SK-N-DZ (cell line): Measurements from ENCODE around the gene TXNRD2.

Experiments
- DNase-seq: peaks from one replicate; pipeline ENCODE4 v3.0.0-alpha.2; 2015; ENCODE audit warnings: low spot score

The TXNRD2 gene

DNA sequence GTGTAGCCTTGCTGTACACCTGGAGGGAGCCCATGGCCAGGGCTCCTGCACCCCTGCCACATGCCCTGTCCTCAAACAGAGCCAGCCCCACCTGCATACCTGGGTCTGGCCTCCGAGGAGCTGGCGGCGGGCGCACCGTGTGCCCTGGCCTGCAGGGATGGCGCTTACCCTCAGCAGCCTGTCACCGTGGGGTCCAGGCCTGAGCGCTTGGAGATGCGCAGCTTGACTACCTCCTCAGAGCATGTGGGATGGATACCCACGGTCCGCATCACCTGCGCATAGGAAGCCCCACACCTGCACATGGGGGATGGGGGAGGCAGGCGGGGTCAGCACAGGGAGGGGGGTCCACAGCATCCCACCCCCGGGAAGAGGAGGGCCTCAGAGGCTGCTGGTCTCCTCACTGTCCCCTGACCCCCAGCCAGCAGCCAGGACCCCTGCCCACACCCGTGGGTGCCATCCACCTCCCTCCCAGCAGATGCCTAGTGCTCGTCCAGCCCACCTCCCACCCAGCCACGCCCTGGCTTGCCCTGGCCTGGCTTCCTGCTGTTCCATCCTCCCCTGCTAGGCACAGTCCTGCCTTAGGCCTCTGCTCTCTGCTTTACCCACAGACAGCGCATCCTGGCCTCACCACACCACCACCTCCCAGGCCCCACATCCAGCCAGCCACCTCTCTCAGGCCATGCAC is 64.5 kb downstream of the TXNRD2 start:
- DNase-seq = no peak

DNA sequence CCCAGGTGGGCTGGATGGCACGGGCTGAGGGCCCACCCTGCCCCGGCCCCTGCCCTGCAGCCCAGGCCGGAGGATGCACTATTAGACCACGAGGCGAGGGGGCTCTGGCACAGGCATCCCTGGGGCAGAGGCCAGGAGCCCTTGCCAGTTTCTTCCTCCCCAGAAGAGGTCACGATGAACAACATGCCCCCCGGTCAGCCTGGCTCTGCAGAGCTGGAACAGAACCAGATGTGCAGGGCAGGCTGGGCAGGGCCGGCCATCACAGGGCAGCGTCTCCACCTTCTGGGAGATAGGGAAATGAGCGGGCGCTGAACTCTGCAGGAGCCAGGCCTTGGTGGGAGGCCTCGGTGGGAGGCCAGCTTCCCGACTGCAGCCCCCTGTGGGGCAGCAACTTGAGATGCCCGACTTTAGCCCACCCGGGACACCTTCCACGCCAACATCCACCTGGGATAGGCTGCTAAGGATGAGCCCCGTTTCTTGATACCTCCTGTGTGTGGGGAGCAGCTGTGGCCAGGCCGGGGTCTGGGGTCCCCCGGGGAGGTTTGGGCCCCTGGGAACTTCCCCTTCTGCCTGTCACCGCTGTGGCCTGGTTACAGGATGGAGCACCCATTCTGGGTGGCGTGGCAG is 65.2 kb downstream of the TXNRD2 start:
- no peak for DNase-seq

DNA sequence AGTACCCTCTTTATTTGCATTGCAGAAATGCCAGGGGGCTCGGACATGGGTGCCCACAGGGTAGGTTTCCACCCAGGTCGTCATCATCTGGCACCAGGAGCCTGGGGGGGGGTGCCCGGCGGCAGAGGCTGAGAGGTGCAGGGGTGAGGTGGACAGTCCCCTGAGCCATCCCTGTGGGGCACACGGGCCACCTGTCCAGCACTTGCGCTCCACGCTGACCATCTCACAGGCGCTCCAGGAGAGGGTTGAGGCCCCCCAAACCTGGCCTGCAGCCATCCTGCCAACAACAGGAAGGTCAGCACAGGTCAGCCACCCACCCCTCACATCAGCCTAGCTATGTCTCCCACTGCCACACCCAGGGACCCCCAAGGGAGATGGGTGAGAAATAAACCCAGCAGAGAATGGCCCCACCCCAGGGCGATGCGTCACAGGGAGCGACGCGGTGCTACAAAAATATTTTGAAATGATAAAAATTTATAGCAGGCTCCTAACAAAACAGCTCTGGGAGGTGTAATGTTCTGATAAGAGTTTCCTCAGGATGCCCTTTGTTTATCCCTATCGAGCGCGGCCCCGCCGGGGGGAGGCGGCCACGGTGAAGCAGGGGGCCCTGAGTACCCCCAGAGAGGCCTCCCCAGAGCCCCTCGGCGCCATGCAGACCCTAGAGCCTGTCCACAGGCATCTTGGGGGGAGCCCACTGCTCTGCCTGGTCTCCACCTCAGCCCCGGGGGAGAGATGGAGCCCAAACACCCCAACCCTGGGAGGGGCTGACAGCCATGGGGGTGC is 65.9 kb downstream of the TXNRD2 start:
- no peak for DNase-seq

DNA sequence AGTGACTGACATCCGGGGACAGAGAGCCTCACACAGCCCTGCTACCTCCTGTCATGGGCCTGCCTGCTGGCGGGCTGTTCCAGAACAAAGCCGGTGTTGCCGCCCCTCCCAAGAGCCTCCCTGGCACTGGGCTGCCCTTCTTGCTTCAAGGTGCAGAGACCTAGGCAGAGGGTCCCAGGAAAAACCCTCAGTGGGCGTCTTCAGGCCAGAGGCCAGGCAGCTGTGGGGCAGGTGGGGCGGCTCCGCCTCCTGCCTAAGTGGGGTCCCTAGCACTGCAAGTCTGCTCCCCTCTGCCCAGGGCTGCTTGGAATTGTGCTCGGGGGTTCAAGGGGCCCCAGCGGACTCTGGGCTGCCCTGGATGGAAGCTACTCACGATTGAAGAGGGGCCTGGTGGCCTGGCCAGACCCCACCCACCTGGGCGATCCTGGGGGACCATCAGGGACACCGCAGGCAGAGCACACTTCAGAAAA is 66.5 kb downstream of the TXNRD2 start:
- DNase-seq = no peak

DNA sequence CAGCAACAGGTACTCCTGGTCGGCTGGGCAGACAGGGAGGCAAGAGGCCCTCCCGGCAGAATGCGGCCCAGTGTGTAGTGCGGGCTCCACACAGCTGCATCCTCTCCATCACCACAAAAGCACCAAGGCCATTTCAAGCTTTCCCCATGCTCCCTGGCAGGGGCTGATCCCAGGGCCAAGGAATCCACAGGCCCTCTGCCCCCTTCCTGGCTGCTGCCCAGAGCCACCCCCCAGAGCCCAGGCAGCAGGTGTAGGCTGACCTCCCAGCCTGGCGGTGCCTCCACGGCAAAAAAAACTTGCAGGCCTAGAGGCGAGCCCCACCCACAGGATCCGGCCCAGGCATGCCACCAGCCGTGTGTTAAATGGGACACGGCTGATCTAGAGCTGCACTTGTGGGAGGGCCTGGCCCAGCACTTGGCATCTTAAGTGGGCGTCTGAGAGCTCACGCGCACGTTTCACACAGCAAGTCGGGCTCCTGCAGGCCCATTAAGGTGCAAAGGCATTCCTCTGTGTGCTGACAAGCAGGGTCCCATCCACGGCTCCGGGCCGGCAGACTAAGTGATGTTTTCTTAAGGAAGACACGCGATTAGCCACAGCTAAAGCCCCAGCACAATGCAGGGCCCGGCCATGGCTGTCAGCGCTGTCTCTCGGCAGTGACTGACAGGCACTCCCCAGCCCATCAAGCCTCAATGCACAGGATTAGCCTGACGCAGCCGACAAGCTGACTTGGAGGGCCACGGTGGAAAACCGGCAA is 67.1 kb downstream of the TXNRD2 start:
- DNase-seq = no peak

DNA sequence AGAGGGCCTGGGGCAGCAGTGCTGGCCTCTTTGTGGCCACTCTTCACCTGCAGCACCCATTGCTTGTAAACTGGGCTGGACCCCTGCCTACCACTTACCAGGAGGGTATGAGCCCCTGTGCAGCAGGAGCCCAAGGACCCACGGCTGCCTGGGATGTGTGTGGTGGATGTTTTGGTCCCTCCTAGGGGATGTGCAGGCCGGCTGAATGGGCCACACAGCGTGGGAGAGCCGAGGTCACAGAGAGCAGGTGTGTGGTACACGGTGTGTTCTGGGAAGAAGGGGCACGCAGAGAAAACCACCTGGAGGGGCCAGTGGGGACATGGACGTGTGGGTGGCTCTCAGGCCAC is 67.7 kb downstream of the TXNRD2 start:
- DNase-seq = no peak

DNA sequence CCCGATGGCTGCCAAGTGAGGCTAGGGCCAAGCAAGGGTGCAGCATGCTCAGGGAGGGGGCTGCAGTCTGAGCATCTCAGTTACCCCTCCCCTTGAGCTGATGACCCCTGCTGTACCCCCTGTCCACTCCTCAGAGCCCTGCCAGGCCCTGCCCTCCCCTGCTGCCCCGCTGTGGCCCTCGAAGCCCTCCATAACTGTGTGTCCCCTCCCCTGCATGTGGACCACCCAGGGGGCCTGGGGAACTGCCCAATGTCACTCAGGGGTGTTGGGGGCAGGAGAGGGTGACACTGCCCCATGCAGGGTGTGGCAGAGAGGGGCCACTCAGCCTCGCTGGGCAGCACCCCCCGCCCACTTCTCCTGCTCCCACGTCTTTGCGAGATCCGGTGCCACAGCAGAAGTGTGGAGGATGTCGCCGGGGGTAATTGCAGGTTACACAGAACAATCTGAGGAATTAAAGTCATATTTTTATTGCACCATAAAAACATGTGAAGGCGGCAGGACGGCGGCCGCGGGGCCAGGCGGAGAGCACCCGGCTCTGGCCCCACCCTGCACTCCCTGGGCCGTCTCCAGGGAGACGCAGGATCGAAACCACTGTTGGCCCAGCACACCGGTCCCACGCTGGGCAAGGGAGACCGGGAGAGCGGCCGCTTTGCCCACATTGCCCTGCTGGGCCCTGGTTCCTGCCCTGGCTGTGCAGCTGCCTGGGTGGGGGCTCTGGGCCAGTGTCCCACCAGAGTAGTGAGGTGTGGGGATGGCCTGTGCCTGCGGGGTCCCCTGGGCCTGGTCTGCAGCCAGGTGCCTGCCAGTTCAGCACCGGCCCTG is 68.3 kb downstream of the TXNRD2 start:
- DNase-seq = no peak

DNA sequence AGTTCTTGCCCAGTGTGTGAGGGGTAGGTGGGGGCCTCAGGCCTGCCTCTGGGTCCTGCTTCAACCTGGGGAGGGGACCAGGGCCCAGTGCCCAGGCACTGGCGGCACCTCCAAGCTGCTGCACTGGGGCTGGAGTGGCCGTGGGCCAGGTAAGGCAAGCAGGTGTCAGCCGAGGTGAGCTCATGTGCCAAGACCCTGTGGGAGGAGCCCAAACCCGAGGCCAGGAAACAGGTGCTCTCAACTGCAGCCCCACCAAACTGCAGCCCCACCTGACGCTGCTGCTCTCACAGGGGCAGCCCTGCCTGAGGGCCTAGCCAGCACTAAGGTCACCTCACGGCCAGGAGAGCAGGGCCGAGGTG is 68.9 kb downstream of the TXNRD2 start:
- no peak for DNase-seq

DNA sequence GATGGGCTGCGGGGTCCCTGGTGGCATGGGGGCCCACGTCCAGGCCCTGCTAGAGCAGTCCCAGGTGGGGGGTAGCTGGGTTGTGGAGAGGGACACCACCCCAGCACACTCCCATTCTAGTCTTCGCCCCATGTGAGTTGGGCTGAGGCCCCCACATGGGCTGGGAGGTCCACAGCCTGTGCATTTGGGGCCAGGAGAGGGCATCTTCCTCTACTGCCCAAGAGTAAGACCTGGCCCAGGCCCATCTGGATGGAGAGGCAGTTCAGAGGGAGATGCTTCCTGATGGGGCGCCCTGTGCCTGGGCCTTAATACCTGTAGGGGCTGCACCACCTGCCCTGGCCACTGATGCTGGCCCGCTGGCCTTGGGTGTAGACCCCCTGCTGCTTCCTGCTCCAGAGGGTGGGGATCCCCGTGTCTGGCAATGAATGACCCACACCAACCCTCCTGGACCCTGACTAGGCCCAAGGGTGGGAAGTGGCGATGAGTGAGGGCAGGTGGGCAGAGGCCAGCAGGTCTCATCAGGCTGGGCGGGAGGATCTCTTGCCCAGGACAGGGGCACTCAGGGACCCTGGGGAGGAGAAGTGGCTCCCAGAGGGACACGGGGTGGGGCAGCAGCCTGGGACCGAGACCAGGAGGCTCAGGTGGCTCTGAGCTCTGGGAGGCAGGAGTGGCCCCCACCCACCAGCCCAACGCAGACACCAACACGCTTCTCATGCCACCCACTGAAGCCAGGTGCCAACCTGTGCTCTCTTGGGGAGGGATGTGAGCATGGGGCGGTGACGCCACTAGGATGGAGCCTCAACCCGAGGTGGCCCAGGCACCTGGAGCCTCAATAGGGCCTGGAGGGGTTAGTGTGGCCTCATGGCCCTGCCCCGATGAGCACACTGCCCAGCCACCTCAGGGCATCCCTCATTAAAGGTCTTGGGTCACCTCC is 69.5 kb downstream of the TXNRD2 start:
- no peak for DNase-seq

DNA sequence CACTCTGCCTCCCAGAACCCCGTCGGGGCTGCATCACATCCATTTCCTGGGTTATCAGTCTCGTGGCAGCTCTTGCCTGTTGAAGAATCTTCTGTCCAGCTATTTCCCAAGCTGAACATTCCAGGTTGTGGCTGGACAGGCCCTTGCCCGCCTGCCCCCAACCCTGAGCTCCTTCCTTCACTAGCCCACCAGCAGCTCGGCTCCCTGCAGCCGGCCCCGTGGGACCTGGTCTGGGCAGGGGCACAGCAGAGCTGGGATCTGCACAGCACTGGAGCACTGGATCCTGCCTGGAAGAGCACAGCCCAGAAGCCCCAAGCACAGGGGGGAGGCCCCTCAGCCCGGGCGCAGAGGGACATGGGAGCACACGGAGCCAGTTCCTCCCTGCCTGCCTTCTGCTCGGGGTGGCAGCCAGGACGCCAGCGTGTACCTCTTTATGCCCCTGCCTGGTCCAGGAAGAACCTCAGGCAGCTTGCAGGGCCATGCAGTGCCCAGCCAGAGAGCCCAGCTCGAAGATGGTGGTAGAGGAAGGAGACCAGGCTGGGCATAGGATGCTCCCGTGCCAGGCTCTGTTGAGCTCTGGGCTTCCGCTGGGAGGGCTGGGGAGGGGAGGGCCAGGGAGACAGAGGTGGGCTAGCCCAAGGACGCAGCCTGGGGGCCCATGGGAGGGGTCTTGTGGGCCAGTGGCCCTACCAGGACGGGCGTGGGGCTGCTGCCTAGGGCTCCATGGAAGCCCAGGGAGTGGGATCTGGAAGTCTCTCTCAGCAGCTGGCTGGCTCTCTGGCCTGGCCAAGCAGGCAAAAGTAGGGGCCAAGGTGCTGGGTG is 70.4 kb downstream of the TXNRD2 start:
- DNase-seq = no peak

DNA sequence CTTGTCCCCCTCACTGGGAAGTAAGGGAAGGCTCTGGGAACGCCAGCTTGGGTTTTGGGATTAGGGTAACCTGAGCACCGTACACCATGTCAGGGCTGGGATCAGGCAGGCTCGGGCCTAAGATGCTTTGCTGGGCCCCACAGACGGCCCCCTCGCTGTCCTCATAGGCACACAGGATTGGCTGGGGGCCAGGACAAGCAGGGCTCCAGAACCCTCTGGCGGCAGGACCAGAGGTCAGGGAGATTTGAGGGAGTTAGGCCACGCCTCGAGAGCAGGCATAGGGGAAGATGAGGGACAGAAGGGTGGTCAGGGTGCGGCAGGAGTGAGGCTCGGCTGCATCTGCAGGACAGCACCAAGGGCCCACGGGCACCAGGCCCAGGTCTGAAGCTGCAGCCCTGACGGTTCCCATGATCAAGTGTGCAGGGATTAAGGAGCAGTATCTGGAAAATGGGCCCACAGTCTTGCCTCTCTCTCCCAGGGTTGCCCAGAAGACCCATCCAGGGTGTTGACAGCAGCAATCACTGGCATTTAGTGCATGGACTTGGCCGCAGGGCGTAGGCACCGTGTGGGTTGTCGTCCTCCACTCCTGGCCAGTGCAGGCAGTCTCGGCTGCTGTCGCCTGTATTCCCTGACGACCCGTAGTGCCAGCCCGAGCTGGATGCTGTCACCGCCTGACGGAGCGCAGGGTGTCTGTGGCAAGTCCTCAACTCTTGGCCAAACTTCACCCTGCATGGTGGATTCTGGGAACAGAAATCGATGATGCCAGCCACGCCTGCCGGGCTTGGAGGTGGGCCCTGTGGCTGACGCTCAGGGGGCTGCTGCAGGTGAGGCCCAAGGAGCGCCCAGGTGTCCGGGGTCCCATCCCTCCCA is 71.2 kb downstream of the TXNRD2 start:
- DNase-seq = no peak

DNA sequence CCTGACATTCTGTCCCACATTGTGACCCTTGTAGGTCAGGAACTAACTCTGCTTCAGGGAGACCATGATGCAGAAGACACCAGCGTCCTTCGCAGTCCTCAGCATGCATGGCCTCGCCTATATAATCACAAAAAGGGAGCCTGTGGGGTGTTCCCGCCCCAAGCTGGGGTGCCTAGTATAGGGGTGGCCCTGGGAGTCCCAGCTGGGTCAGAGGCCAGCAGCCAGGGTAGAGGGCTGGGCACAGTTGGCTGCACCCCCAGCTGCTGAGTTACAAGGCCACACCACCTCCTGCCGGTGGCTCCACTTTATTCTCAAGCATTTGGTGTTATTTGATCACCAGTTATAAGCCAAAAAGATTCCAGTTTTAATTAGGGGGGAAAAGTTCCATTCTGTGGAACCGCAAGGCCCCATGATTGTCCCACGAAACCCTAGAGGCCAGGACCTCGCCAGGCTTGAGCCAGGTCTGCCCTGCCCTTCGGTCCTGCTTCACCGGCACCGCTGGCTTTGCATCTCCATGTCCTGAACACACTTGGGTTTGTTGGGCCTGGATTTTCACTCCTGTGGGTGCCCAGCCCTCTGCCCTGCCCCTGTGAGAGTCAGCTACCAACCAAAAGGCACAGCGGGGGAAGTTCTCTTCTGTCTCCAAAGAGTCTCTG is 72.0 kb downstream of the TXNRD2 start:
- DNase-seq = no peak

DNA sequence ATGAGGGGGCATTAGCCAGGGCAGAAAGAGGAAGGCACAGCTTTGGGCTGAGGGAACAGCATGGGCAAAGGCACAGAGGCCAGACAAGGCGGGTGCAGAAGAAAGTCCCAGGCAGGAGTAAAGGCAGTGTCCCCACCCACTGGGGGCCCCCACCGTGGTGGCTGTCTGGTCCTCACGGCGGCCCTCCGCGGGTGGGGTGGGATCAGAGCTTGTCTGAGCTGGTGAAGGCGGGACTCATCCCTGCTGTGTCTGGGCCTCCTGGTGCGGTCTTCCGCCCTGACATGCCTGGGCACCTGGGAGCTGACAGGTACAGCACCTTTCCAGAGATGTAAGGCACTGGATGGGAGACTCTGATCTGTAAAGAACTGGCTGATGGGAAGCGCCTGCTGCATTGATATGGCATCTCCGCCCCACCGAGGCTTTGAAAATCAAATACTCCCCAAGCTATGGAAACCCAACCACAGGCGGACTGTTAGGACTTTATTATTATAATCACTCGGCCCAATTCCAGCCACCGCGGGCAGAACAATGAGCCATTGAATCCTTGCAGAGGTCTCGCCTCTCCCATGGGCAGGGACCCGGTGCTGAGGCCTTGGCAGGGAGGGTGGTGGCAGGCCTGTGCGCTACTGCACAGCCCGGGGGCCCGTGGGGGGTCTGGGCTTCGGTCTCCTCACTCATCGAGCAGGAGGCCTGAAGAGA is 72.7 kb downstream of the TXNRD2 start:
- DNase-seq = no peak

DNA sequence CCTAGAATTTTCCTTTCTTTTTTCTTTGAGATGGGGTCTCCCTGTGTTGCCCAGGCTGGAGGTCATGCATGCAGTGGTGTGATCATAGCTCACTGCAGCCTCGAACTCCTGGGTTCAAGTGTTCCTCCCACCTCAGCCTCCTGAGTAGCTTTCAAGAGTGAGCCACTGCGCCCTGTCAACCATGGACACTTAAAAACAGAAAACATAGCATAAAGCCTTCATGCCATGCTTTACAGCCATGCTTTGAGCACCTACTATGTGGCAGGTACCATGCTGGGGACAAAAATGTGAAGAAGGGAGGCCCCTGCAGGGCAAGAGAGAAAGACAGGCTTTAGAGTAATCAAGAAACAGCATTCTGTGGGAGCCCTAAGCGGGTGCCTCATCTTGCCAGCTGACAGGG is 73.3 kb downstream of the TXNRD2 start:
- no peak for DNase-seq

DNA sequence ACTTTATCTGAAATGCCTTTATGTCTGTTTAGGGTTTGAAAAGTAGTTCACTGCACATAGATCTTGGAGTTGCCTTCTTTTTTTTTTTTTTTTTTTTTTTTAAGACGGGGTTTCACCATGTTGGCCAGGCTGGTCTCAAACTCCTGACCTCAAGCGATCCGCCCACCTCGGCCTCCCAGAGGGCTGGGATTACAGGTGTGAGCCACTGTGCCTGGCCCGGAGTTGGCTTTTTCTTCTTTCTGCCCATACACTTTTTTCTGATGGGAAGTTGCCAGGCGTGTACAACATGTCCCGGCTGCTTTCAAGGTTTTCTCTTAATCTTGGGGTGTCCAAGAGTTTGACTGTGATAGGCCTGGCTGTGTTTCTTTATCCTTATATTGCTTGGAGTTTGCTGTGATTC is 74.0 kb downstream of the TXNRD2 start:
- DNase-seq = no peak

DNA sequence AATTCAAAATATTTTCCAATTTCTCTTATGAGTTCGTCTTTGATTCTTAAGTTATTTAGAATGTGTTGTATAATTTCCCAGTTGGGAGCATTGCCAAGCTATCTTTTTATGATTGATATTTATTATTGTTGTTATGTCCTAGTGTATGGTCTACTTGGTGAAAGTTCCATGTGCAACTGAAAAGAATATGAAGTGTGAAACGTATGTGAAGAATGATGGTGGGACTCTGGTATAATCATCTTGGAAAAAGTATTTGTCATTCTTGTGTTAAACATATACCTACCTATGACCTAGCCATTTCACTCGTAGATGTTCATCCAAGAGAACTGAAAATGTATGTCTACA is 75.0 kb downstream of the TXNRD2 start:
- no peak for DNase-seq

DNA sequence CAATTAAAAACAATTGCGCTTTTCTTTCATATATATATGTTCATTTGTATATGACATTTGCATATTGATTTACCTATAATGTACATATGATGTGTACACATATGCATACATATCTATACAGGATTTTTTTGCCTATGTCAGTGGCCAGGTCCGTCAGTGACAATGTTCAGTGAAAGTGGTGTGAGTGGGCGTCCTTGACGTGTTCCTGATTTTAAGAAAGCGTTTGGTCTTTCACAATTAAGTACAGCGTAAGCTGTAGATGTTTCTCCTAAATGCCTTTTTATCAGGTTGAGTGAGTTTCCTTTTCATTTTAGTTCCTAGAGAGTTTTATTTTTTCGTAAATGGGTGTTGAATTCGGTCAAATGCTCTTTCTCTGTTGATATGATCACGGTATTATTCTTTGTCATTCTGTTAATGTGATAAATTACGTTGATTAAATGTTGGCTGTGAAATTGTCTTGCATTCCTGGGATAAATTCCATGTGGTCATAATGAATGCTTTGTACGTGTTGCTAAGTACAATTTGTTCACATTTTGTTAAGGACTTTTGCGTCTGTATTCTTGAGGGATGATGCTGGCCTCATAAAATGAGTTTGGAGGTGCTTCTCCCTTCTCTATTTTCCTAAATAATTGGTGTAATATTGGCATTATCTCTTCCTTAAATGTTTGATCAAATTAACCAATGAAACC is 76.3 kb downstream of the TXNRD2 start:
- no peak for DNase-seq
